Measurements from ENCODE around the gene COL25A1.

GRCh38 chr4:109015413-109015810 lies 287.0 kb downstream of the COL25A1 start:
- TF ChIP-seq, protein P1, sequence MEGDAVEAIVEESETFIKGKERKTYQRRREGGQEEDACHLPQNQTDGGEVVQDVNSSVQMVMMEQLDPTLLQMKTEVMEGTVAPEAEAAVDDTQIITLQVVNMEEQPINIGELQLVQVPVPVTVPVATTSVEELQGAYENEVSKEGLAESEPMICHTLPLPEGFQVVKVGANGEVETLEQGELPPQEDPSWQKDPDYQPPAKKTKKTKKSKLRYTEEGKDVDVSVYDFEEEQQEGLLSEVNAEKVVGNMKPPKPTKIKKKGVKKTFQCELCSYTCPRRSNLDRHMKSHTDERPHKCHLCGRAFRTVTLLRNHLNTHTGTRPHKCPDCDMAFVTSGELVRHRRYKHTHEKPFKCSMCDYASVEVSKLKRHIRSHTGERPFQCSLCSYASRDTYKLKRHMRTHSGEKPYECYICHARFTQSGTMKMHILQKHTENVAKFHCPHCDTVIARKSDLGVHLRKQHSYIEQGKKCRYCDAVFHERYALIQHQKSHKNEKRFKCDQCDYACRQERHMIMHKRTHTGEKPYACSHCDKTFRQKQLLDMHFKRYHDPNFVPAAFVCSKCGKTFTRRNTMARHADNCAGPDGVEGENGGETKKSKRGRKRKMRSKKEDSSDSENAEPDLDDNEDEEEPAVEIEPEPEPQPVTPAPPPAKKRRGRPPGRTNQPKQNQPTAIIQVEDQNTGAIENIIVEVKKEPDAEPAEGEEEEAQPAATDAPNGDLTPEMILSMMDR (IDR thresholded peaks at IDR 0.05) = no peak
- TF ChIP-seq POLR2A (IDR thresholded peaks at IDR 0.05) = no peak

All from heart left ventricle (tissue), 13 donors.